ENCODE measurements around the gene MEGF11.

The MEGF11 gene

DNA sequence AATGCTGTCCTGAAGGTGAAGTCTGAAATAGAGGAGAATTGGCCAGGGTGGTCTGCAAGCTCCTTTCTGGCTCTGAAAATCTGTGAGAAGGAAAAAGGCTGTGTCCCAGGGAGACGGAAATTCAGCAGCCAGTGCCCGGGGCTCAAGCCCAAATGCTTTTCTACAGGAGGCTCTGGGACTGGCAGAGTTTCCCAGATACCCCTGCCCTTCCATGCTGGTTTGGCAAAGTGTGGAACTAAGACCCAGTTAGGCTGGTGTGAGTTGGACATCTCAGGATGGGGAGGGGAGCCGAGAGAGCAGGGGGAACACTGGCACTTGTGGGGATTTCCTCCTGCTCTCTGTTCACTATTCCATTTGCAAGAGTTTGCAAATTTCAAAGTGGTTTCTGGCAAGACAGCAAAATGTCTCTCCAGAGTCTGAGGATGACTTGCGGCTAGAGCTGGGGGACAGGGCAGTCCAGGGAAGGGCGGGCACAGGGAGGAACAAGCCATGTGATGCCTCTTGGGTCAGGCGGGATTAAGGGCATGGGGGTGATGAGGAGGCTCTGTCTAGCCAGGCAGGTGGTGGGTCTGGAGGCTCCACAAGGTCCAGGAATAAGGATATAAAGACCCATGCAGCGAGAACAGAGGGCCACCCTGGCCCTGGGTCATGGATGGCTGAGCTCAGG is 231.9 kb downstream of the MEGF11 start:
- H3K4me3 Mint-ChIP-seq, result no peak overlapping the region
- H3K27me3 Mint-ChIP-seq (ENCODE audit: low read depth), result peaks cover 3% of the 10 kb centered on the region
- H3K36me3 Mint-ChIP-seq (ENCODE audit: low read depth), result no peaks in the 10 kb centered on the region
- no peak for DNase-seq (ENCODE audit: low spot score)
- no peaks in the 10 kb centered on the region for H3K4me1 Mint-ChIP-seq (ENCODE audit: low read depth)
- no peaks in the 10 kb centered on the region for H3K9me3 Mint-ChIP-seq
- no peak overlapping the region for H3K27ac Mint-ChIP-seq

DNA sequence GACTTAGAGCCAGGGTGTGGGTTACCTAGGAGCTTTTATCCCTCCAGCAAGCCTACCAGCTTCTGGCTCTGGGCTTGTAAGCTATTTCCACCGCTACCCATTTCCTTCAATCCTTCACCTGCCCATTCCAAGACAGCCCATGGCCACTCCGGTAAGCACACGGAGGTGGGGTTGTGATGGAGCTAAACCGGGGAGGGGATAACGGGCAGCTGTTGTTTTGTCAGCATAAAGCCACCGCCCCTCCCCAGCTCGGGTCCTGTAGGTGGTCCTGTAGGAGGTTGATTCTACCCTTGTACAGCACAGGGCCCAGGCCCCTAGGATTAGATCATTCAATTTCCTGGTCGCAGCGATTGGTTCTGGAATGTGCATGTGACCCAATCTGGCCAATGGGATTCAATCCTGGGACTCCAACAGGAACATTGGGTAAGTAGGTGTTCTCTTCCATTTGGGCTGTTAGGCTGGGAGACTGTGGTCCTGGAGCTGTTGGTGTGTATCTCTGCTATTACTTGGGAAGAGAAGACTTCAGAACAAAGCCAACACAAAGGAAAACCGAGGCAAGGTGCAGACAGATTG is 233.6 kb downstream of the MEGF11 start:
- Mint-ChIP-seq H3K4me1 (ENCODE audit: low read depth) (no peaks in the 10 kb centered on the region), H3K27me3 (ENCODE audit: low read depth) (peaks cover 3% of the 10 kb centered on the region), H3K36me3 (ENCODE audit: low read depth) (no peaks in the 10 kb centered on the region), H3K9me3 (no peaks in the 10 kb centered on the region), H3K27ac (no peak overlapping the region), H3K4me3 (no peak overlapping the region)
- DNase-seq (ENCODE audit: low spot score), result no peak

GRCh38 chr15:66019368-66019767 is 234.2 kb downstream of the MEGF11 start:
- Mint-ChIP-seq H3K36me3 (ENCODE audit: low read depth) (no peaks in the 10 kb centered on the region), H3K9me3 (no peaks in the 10 kb centered on the region), H3K27ac (no peak overlapping the region), H3K4me1 (ENCODE audit: low read depth) (no peaks in the 10 kb centered on the region), H3K4me3 (no peak overlapping the region), H3K27me3 (ENCODE audit: low read depth) (no peaks in the 10 kb centered on the region)
- no peak for DNase-seq (ENCODE audit: low spot score)

- DNase-seq (ENCODE audit: low spot score), result no peak
- no peaks in the 10 kb centered on the region for H3K9me3 Mint-ChIP-seq
- no peaks in the 10 kb centered on the region for H3K27me3 Mint-ChIP-seq (ENCODE audit: low read depth)
- H3K4me3 Mint-ChIP-seq, result no peak overlapping the region
- H3K4me1 Mint-ChIP-seq (ENCODE audit: low read depth), result no peaks in the 10 kb centered on the region
- no peak overlapping the region for H3K27ac Mint-ChIP-seq
- no peaks in the 10 kb centered on the region for H3K36me3 Mint-ChIP-seq (ENCODE audit: low read depth)
Observed at GRCh38 chr15:66018488-66018797, 235.1 kb downstream of the MEGF11 start.

DNA sequence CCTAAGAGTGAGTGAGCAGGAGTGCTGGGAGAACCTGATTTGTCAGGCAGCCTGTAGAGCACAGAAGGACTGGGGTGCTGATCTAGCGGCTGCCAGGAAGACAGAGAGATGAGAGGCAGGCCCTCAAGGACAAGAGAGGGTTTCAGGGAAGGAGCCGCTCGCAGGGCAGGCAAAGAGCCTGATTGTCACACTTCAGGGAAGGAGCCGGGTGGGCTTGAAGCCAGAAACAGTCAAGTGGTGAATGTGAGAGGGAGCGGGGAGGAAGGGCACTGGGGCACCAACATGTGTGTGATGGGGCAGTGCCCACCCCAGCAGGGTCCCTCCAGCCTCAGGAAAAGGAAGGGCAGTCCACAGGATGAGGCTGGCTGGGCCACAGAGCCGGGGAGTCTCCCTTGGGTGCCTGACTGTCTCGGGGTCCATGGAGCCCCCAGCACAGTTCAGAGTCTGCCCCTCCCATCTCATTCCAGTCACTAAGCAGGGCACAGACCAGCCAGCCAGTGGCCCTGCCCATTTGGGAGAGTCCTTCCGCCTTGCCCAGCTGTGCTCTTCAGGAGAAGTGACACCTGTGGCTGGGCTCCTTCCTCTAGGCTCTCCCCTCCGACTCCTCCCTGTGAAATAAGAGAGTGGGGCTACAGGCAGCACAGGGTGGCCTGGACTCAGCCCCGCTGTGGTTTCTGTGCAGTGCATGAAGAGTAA is 235.6 kb downstream of the MEGF11 start:
- Mint-ChIP-seq H3K4me1 (ENCODE audit: low read depth) (no peaks in the 10 kb centered on the region), H3K27ac (no peak overlapping the region), H3K36me3 (ENCODE audit: low read depth) (no peaks in the 10 kb centered on the region), H3K4me3 (no peak overlapping the region), H3K27me3 (ENCODE audit: low read depth) (no peaks in the 10 kb centered on the region), H3K9me3 (no peaks in the 10 kb centered on the region)
- DNase-seq (ENCODE audit: low spot score), result no peak

- H3K4me3 Mint-ChIP-seq, result no peak overlapping the region
- H3K27me3 Mint-ChIP-seq (ENCODE audit: low read depth), result no peaks in the 10 kb centered on the region
- H3K36me3 Mint-ChIP-seq (ENCODE audit: low read depth), result no peaks in the 10 kb centered on the region
- no peak overlapping the region for H3K27ac Mint-ChIP-seq
- no peaks in the 10 kb centered on the region for H3K9me3 Mint-ChIP-seq
- no peak for DNase-seq (ENCODE audit: low spot score)
- H3K4me1 Mint-ChIP-seq (ENCODE audit: low read depth), result no peaks in the 10 kb centered on the region
Observed at GRCh38 chr15:66017000-66017399, 236.6 kb downstream of the MEGF11 start.

DNA sequence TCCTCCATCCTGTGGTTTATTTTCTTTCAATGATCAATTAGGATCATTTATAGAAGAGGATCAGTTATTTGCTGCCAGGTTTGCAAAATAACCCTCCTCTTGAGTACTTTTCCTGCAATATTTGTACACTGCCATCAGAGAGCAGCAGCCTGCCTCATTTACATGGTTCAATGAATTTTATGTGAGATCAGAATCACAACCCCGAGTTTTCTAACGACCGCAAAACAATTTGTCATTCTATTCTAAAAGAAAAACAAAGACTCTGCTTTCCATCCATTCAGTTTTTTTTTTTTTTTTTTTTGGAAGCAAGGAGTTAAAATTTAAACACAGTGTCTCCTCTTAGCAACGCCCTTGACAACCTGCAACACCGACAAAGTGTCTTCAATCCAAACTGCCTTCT is 237.4 kb downstream of the MEGF11 start:
- no peak overlapping the region for H3K27ac Mint-ChIP-seq
- no peak overlapping the region for H3K4me3 Mint-ChIP-seq
- no peaks in the 10 kb centered on the region for H3K9me3 Mint-ChIP-seq
- H3K27me3 Mint-ChIP-seq (ENCODE audit: low read depth), result no peaks in the 10 kb centered on the region
- no peaks in the 10 kb centered on the region for H3K4me1 Mint-ChIP-seq (ENCODE audit: low read depth)
- H3K36me3 Mint-ChIP-seq (ENCODE audit: low read depth), result no peaks in the 10 kb centered on the region
- no peak for DNase-seq (ENCODE audit: low spot score)

DNA sequence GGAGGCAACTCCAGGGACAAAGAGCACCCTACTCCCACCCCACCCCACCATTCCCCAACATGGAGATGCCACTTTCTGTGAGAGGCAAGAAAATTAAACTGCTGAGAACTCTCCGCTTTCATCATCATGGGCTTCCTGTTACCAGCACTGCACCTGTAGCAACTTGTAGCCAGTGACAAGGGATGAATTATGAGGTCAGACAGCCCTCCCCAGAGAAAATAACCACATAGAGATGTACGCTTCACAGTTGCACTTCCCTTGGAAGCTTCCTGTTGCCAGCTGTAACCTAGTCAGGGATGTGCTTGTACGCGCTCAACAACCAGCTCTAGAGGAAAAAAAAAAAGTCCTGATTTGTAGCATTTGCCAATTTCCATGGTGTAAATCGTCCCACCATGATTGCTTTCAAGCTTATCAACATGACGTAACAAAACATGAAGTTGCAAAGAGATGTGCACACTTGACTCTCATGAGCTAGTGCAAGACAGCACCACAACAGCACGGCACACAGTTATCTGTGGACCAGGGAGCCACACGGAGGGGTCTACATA is 238.8 kb downstream of the MEGF11 start:
- Mint-ChIP-seq H3K4me3 (no peak overlapping the region), H3K36me3 (ENCODE audit: low read depth) (no peaks in the 10 kb centered on the region), H3K9me3 (no peaks in the 10 kb centered on the region), H3K4me1 (ENCODE audit: low read depth) (no peaks in the 10 kb centered on the region), H3K27me3 (ENCODE audit: low read depth) (no peaks in the 10 kb centered on the region), H3K27ac (no peak overlapping the region)
- no peak for DNase-seq (ENCODE audit: low spot score)

DNA sequence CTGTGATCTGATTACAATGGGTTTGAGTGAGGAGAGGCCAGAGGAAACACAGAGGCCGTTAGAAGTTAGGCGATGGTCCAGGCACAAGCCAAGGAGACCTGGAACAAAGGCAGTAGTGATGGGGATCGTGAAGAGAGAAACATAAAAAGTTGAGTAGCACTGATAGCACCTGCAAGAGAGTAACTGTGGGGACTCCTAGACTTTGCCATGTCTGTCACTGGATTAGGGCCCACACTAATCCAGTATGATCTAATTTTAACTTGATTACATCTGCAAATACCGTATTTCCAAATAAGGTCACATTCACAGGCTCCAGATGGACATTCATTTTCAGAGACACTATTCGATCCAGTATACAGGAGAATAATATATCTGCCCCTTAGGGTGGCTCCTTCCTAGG is 239.5 kb downstream of the MEGF11 start:
- no peaks in the 10 kb centered on the region for H3K9me3 Mint-ChIP-seq
- H3K36me3 Mint-ChIP-seq (ENCODE audit: low read depth), result no peaks in the 10 kb centered on the region

GRCh38 chr15:66008940-66009562 is 244.5 kb downstream of the MEGF11 start:
- no peak overlapping the region for H3K27ac Mint-ChIP-seq
- no peaks in the 10 kb centered on the region for H3K36me3 Mint-ChIP-seq (ENCODE audit: low read depth)
- H3K4me1 Mint-ChIP-seq (ENCODE audit: low read depth), result no peaks in the 10 kb centered on the region
- no peak for DNase-seq (ENCODE audit: low spot score)
- H3K27me3 Mint-ChIP-seq (ENCODE audit: low read depth), result no peaks in the 10 kb centered on the region
- no peak overlapping the region for H3K4me3 Mint-ChIP-seq
- no peaks in the 10 kb centered on the region for H3K9me3 Mint-ChIP-seq

More for the DNA sequence above, 239.5 kb downstream of the MEGF11 start:
- no peaks in the 10 kb centered on the region for H3K27me3 Mint-ChIP-seq (ENCODE audit: low read depth)
- no peaks in the 10 kb centered on the region for H3K4me1 Mint-ChIP-seq (ENCODE audit: low read depth)
- DNase-seq (ENCODE audit: low spot score), result no peak
- H3K4me3 Mint-ChIP-seq, result no peak overlapping the region
- no peak overlapping the region for H3K27ac Mint-ChIP-seq

- Mint-ChIP-seq H3K4me3 (no peak overlapping the region), H3K9me3 (no peaks in the 10 kb centered on the region)
Observed at GRCh38 chr15:66007663-66008262, 245.8 kb downstream of the MEGF11 start.

GRCh38 chr15:66006986-66007385 is 246.6 kb downstream of the MEGF11 start:
- Mint-ChIP-seq H3K9me3 (no peaks in the 10 kb centered on the region), H3K36me3 (ENCODE audit: low read depth) (no peaks in the 10 kb centered on the region), H3K4me1 (ENCODE audit: low read depth) (no peaks in the 10 kb centered on the region), H3K4me3 (no peak overlapping the region), H3K27me3 (ENCODE audit: low read depth) (no peaks in the 10 kb centered on the region), H3K27ac (no peak overlapping the region)
- no peak for DNase-seq (ENCODE audit: low spot score)

More at GRCh38 chr15:66007663-66008262, 245.8 kb downstream of the MEGF11 start:
- Mint-ChIP-seq H3K27me3 (ENCODE audit: low read depth) (no peaks in the 10 kb centered on the region), H3K27ac (no peak overlapping the region), H3K4me1 (ENCODE audit: low read depth) (no peaks in the 10 kb centered on the region), H3K36me3 (ENCODE audit: low read depth) (no peaks in the 10 kb centered on the region)
- no peak for DNase-seq (ENCODE audit: low spot score)

DNA sequence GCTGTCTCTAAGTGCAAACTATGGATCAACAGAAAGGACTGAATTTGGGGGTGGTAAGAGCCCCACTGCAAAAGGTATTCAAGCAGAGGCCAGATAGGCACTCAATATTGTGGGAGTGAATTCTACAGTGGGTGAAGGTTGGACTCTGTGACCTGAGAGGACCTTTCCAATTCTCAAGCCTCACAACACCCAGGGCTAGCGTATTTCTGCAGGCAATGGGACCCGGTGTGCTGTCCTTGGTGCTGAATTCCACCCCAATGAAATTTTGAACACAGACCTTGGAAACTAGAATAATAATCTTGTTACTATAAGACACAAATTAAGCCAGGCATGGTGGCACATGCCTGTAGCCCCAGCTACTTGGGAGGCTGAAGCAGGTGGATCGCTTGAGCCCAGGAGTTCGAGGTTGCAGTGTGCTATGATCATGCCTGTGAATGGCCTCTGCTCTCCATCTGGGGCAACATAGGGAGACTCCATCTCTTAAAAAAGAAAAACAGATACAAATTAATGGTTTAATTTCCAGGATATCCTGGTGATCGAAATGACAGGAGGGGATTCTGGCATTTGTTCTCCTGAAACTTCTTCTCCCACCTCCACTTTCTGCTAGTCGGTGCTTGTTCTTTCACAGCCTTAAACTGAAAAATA is 248.8 kb downstream of the MEGF11 start:
- Mint-ChIP-seq H3K4me3 (no peak overlapping the region), H3K27ac (no peak overlapping the region), H3K27me3 (ENCODE audit: low read depth) (peaks cover 2% of the 10 kb centered on the region), H3K4me1 (ENCODE audit: low read depth) (no peaks in the 10 kb centered on the region), H3K9me3 (no peaks in the 10 kb centered on the region), H3K36me3 (ENCODE audit: low read depth) (no peaks in the 10 kb centered on the region)
- no peak for DNase-seq (ENCODE audit: low spot score)

Data from T-helper 2 cell treated with Interferon-gamma antibody and Interleukin-4, amounts not matched to agents 5 μg/mL and 100 μg/mL, for 36 hours (primary cell).